Lower leg skin (tissue), 4 donors: ENCODE measurements around the gene SMPD3. TPM values are rescaled to one million over a fixed set of nuclear protein-coding genes. Genes with fewer than 3 reads are reported as not detected.
A peak's percentile ranks its signal among the peaks of the same experiment; 100 is the strongest.

Experiments used
- DNase-seq, 2 donors: peaks; one replicate each; pipeline ENCODE4 v3.0.0-alpha.2; 2019; ENCODE audit warnings: low spot score in 2 of 2
- H3K4me3 ChIP-seq: fragments of 200-600 bp; sonication (generic); 2 replicates; pipeline ENCODE4 v1.5.1; 2017; ENCODE audit warnings: mild to moderate bottlenecking, low read depth; ENCODE audit not compliant: poor library complexity, severe bottlenecking
- CTCF ChIP-seq, 3 donors: fragments of 450-650 bp; IDR thresholded peaks; one replicate each; pipeline ENCODE4 v1.5.1; 2016; ENCODE audit warnings: antibody characterized with exemption in 3 of 3, mild to moderate bottlenecking in 3 of 3, moderate library complexity in 2 of 3
- POLR2A ChIP-seq, 2 donors: fragments of 450-650 bp; IDR thresholded peaks; one replicate each; pipeline ENCODE4 v1.6.1; 2016 to 2017; ENCODE audit warnings: antibody characterized with exemption in 2 of 2, mild to moderate bottlenecking in 1 of 2, moderate library complexity in 1 of 2
- WGBS, 2 donors: methylation state at CpG; one replicate each; pipeline ENCODE4 v1.1.5; 2018; 5-methylcytosine and 5-hydroxymethylcytosine counted together
- intact Hi-C: fragments of 100-400 bp; cut with DNase I; formaldehyde crosslinking; loops from one replicate; pipeline ENCODE4 v1.15.0; 2023; ENCODE audit warnings: low total_unique reads
- total RNA-seq, 4 donors: library from RNA; depleted of rRNA; stranded (reverse); fragments of >200 nt; gene quantifications; one replicate each; pipeline ENCODE4 v1.1.0, GENCODE V29; 2016

SMPD3 gene
- total RNA-seq, 4 donors from 2014 or later: 30.2 to 135 (median 58.3) TPM

GRCh38 chr16:68450741-68451255, 2.5 kb upstream of the SMPD3 start:
- DNase-seq: peak in 1 of 2 donors; percentile 20
- intact Hi-C loops: no loop called here
- 25 to 31% methylated on average over 3 of the region's 3 CpGs for WGBS, 2 donors
- no peak for TF ChIP-seq POLR2A (IDR thresholded peaks at IDR 0.05)
- no peak for TF ChIP-seq CTCF (IDR thresholded peaks at IDR 0.05)
- H3K4me3 ChIP-seq: no peak overlapping the region

DNA sequence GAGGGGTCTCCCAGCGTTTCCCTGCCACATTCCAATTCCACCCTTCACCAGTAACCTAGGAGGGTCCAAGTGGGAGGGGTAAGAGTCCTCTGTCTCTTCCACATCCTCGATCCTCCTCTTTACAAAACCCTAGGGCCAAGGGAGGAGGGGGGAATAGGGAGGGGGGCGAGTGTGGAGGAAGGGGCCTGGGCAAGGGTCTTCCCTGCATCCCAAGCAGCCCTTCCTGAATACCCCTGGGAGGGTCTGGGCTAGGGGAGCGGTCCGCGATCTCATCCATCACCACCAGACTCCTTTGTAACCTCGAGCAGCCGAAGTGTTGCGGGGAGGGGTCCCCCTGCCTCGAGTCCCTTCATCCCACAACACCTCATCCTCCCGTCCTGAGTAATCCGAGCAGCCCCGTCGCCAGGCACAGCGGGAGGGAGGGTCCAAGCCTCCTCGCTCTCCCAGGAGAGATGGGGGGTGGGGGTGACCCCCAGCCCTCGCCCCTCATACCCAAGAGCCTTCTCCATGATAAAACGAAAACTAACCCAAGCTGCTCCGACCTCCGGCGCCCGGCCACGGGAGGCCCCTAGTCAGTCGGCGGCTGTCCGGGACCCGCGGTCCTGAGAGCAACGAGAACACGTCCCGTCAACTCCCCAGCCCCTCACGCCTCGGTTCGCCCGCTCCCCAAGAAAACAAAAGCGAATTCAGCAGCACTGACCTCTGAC, 502 bp downstream of the SMPD3 start:
- TF ChIP-seq POLR2A (IDR thresholded peaks at IDR 0.05): no peak
- no peak for TF ChIP-seq CTCF (IDR thresholded peaks at IDR 0.05)
- 5 to 8% methylated on average over 22 to 32 of the region's 36 CpGs for WGBS, 2 donors
- H3K4me3 ChIP-seq: no peak overlapping the region
- intact Hi-C loops: loop anchor here (5.0 kb wide), 1 partner anchor 59 kb away; no protein-coding TSS in a partner anchor
- peak in 1 of 2 donors; percentile 88 for DNase-seq

- H3K4me3 ChIP-seq: no peak overlapping the region
- 17 to 21% methylated on average over 34 to 52 of the region's 73 CpGs for WGBS, 2 donors
- intact Hi-C loops: loop anchor here (5.0 kb wide), 1 partner anchor 60 kb away; no protein-coding TSS in a partner anchor
- peak in 1 of 2 donors; percentile 58 for DNase-seq
- TF ChIP-seq CTCF (IDR thresholded peaks at IDR 0.05) (no peak), POLR2A (IDR thresholded peaks at IDR 0.05) (no peak)
These were observed 1.3 kb downstream of the SMPD3 start for GRCh38 chr16:68446681-68447652.

GRCh38 chr16:68445458-68445857, 2.9 kb downstream of the SMPD3 start:
- intact Hi-C loops: loop anchor here (5.0 kb wide), 1 partner anchor 62 kb away; no protein-coding TSS in a partner anchor
- 0% methylated on average over 1 of the region's 1 CpG for WGBS, 2 donors
- TF ChIP-seq POLR2A (IDR thresholded peaks at IDR 0.05) (no peak), CTCF (IDR thresholded peaks at IDR 0.05) (no peak)
- no peak for DNase-seq
- no peak overlapping the region for H3K4me3 ChIP-seq

DNA sequence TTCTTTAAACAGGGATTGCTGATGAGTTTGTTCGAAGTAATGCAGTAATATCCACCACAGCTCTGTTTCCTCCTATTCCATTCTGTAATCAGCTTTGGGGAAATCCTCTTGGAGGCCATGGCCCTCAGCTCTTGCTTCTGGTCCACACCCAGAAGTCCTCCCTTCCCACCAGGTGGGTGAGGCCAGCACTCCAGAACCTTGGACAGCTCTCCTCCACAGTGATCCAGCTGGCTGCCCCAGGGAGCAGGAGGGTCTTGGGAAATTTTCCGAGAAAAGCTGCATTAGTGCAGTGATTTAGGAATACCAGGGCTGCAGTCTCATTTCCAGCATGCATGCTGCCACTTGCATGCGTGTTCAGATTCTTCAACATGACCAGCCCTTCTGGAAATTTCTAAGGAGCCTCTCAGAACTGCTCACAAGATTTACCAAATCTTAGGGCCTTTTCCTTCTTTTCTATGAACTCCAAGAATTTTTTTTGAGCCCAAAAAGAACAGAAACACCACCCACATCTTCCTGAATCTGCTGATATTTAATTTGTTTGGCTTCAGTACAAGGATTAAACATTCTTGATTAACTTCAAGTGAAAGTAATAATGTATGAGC, 4.2 kb downstream of the SMPD3 start:
- WGBS, 2 donors: 18 to 22% methylated on average over 3 of the region's 3 CpGs
- no peak for DNase-seq
- intact Hi-C loops: no loop called here
- TF ChIP-seq CTCF (IDR thresholded peaks at IDR 0.05) (no peak), POLR2A (IDR thresholded peaks at IDR 0.05) (no peak)
- H3K4me3 ChIP-seq: no peak overlapping the region
